Kasumi-1 (cell line): ENCODE measurements around the gene SUMO2.
"Not testable (repeated sequence)": the region's sequence is repeated elsewhere in the genome, so short reads cannot be mapped to it uniquely, and the experiment has no call there.

ENCODE experiments used
- DNase-seq, 2 experiments: peaks; one replicate each; lab custom pipeline; 2025; lab: John Stamatoyannopoulos, UW

The SUMO2 gene

DNA sequence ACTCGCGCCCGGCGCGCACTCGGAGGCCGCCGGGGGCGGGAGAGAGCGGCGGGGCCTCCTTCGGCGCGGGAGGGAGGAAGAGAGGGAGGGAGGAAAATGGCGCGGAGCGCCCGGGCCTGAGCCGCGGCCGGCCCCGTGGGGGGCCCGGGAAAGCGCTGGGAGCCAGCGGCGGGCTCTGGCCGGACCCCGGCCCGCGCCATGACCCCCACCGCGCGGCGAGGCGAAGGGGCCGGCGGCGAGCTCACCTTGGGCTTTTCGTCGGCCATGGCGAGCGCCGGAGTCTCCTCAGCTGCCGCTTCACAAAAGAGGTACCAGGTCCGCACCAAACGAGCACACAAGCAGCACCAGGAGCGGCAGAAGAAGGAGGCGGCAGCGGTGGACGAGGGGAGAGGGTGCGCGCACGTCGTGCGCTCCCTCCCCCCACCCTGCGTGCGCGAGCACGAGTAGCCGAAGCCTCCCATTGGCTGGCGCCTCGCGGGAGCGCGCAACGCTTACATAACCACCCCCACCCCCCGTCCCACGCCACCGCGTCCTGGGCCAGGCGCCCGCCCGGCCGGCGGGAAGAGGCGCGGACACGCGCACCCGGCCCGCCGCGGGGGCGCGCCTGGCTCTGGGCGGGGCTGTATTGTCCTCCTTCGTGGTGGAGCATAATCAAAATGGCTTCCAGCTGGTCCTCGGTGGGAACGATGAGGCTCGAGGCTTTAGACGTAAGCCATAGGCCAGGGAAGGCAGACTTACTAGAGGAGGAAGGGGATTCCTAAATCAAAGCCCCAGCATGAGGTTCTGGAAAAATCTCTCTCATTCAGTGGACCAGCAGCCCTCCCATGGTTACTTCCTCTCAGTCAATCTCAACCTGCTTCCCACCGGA lies at the start of gene SUMO2:
TSS of gene SUMO2 (minus strand) at position 391 of the 868 bp plus-strand sequence. CDS start at position 266, 125 bp downstream.
- DNase-seq: peak; percentile 87 to 94

- DNase-seq: no peak
These were observed 49.1 kb upstream of the SUMO2 start for GRCh38 chr17:75231741-75232464.

- DNase-seq: no peak
These were observed 48.3 kb upstream of the SUMO2 start for GRCh38 chr17:75231071-75231470.

DNA sequence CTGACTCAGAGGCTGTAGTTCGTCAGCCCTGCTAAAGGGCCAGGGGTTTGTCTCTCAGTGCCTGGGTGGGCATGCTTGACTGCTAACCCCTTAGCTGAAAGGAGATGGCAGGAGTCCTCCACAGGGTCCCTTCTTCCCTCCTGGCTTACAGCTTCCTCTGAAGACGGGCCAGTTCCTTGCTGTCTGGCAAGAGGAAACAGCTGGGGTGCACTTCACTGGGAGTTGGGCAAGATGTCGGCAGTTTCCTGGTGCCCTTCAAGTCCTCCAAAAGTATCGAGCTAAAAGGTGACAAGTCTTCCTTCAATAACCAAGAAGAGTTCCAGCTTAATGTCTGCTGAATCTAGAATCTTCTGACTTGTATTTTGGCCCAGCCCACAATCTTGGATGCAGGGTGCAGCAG lies 46.1 kb upstream of the SUMO2 start:
- DNase-seq: peak; percentile 84 to 86

GRCh38 chr17:75228305-75228704 lies 45.5 kb upstream of the SUMO2 start:
- peak; percentile 65 to 66 for DNase-seq

DNA sequence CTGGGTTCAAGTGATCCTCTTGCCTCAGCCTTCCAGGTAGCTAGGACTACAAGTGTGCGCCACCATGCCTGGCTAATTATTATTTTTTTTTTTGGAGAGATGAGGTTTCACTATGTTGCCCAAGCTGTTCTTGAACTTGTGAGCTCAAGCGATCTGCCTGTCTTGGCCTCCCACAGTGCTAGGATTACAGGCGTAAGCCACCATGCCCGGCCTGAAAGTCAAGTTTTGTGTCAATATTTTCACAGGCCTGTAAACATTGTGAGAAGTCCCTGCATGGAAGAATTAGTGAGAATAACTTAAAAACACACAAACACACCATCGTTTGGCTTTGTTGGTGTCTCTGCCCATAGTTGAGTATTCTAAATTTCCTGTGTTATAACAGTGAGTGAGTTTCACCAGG lies 45.0 kb upstream of the SUMO2 start:
- DNase-seq: no peak

DNA sequence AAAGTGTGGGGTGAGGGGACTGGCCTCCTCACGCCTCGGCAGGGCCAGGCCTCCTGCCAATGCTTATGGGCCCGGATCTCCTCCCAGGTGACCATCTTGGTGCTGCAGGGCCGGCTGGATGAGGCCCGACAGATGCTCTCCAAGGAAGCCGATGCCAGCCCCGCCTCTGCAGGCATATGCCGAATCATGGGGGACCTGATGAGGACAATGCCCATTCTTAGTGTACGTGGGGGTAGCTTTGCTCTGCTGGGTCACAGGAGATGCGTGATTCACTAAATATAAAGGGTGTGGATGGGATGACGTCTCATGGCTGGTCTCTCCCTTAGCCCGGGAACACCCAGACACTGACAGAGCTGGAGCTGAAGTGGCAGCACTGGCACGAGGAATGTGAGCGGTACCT lies 42.3 kb upstream of the SUMO2 start:
- DNase-seq: no peak

- DNase-seq: no peak
These were observed 37.1 kb upstream of the SUMO2 start for GRCh38 chr17:75219815-75220214.

- no peak for DNase-seq
These were observed 35.4 kb upstream of the SUMO2 start for GRCh38 chr17:75218131-75218530.

- DNase-seq: no peak
These were observed 26.3 kb upstream of the SUMO2 start for GRCh38 chr17:75209061-75209460.

- DNase-seq: no peak
These were observed 25.4 kb upstream of the SUMO2 start for GRCh38 chr17:75208161-75208560.

GRCh38 chr17:75207760-75208159 lies 25.0 kb upstream of the SUMO2 start:
- DNase-seq: no peak

GRCh38 chr17:75207050-75207407 lies 24.3 kb upstream of the SUMO2 start:
- not testable (repeated sequence) for DNase-seq

DNA sequence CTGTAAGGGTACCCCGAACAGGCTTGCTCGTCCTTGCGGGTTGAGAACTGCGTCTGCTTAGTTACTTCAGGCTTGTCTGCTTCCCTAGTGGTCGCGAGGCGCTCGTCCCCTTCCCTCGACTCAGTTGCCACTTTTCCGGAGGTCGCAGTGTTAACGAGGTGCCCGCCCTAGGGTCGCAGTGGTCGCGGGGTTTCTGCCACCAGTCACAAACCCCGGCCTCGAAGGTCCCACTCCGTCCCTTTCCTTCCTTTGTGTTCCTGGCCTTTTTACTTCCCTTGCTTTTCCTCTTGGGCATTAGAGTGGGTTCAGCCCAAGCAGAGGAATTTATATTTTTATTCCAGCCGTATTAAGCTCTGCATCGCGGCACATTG lies 23.0 kb upstream of the SUMO2 start:
- DNase-seq: no peak

DNA sequence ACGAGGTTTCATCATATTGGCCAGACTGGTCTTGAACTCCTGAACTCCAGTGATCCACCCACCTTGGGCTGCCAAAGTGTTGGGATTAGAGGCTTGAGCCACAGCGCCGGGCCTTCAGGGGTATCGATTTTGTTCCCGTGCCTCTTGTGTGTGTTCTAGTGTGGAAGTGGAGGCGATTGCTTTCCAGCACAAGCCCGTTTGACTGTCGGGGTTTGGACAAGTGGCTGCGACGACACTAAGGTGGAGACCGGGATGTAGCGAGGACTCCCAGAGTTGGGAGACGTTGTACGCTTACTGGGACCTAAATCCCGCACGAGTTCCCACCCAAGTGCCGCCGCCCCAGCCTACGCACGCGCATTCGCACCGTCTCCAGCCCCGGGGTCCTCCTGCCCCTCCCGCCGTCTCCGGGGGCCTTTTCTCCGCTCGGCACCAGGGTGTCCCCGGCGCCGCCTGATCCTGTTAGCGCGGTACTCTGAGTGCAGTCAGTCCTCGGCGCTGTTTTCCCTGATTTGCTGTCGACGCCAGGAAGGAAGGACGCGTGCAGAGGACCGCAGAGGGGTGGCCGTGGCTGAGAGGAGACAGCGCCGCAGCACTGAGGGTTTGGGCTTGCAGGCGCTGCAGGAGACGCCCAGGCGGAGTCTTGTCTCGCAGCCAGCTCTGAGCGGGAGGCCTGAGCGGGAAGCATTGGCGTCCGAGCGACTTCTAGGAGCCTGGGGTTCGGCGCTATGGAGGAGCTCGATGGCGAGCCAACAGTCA lies 22.5 kb upstream of the SUMO2 start, which contains the start of gene NUP85:
TSS of gene NUP85 (plus strand) at position 643 of the 756 bp plus-strand sequence. CDS start at position 726, 83 bp downstream.
- DNase-seq: peak; percentile 98 to 99

DNA sequence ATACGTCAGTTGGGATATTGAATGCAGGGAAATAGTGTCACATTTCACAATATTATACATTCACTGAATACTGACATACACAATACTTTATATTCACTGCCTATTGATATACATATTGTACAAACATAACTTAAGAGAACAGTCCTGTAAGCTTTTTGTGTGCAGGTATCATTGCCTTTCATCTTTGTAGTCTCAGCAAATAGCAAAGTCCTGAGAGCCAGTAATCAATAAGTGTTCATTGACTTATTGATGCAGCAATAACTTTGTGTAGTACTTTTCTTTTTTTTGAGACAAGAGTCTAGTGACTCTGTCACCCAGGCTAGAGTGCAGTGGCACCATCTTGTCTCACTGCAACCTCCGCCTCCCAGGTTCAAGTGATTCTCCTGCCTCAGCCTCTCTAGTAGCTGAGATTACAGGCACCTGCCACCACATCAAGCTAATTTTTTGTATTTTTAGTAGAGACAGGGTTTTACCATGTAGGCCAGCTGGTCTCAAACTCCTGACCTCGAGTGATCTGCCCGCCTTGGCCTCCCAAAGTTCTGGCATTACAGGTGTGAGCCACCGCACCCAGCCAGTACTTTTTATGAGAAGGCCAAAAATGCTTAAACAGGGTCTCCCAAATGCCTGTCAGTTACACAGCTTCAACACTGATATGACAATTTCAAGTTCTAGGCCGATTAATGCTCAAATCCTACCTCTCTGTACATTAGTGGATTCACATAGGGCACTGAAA lies 17.3 kb upstream of the SUMO2 start:
- no peak for DNase-seq

- DNase-seq: no peak
These were observed 12.1 kb upstream of the SUMO2 start for GRCh38 chr17:75194879-75195278.

DNA sequence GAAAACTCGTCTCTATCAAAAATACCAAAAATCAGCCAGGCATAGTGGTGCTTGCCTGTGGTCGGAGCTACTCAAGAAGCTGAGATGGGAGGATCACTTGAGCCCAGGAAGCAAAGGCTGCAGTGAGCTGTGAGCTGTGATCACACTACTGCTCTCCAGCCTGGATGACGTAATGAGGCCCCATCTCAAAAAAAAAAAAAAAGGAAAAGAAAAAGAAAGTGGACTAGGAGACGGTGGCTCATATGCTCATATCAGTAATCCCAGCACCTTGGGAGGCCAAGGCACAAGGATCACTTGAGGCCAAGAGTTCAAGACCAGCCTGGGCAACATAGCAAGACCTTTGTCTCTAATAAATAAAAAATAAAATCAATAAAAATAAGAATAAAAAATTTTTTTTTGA lies 8.8 kb upstream of the SUMO2 start:
- DNase-seq: no peak

DNA sequence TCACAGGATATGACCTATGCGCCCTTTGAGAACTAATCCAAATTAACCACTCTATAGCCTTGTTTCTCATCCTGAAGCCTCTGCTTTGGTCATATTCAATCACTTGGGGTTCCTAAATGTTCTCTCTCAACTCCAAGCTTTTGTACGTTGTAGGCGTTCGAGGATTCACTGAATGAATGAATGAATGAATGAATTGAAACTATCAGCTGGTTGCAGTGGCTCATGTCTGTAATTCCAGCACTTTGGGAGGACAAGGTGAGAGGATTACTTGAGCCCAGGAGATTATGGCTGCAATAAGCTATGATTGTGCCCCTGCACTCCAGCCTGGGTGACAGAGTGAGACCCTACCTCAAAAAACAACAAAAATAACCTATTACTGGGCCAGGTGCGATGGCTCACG lies 5.9 kb upstream of the SUMO2 start:
- no peak for DNase-seq

DNA sequence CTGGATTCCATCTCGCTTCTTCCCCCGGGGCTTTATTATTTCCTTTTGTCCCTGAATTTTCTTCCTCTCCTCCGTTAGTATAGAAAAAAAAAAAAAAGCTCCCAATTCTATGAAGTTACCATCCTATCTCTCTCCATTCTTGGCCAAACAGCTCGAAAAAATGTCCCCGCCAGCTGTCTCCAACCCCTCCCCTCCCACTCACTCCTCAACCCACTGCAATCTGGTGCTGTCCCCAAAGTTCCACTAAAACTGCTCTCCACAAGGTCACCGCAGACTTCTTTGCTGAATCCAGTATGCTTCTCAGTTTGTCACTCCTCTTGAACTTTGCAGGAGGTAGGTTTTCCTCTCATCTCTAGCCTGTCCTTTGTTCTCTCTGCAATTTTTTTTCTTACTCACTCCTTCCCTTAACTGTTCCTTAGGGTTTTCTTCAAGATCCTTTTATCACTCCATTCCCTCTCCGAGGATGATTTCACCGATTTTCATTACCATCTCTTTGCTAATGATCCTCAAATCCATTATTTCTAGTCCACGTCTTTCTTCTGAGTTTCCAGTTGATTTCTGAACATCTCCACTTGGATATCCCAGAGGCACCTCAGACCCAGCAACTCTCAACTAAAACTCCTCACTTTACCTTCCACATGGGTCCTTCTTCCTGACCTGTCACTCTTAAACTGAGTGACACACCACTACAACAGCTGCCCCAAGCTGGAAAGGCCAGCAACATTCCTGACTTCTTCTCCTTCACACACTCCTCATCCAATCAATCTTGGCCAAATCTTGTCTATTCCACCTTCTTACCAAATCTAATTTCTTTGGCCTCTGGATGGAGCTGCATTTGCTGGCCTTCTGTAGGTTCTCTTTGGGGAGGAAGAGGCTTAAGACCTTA lies 1.5 kb upstream of the SUMO2 start:
- DNase-seq: no peak

DNA sequence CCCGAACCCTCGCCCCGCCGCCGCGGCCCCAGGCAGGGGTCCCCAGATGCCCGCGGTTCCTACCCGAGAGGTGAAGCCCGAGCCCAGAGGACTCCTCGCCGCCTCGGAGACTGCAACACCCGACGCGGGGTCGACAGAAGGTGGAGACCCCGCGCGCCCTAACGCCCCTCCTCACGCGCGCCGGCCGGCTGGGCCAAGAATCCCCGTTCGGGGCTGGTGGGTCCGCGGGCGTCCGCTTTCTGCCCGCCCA lies 515 bp downstream of the SUMO2 start:
- no peak for DNase-seq
